DOHH2 (cell line): ENCODE results near the gene ZMIZ1.

Experiments used
- CTCF ChIP-seq: fragments of 200-600 bp; sonication (generic); IDR thresholded peaks from one replicate; pipeline ENCODE4 v1.5.1; 2014; ENCODE audit warnings: antibody characterized with exemption, mild to moderate bottlenecking, low read depth, low read length; ENCODE audit not compliant: poor library complexity, severe bottlenecking
- EZH2phosphoT487 ChIP-seq: fragments of 200-600 bp; sonication (generic); IDR thresholded peaks from 2 replicates; pipeline ENCODE4 v1.6.1; 2017; ENCODE audit warnings: borderline replicate concordance, mild to moderate bottlenecking, antibody characterized with exemption, low read length, moderate library complexity, mixed read lengths

DNA sequence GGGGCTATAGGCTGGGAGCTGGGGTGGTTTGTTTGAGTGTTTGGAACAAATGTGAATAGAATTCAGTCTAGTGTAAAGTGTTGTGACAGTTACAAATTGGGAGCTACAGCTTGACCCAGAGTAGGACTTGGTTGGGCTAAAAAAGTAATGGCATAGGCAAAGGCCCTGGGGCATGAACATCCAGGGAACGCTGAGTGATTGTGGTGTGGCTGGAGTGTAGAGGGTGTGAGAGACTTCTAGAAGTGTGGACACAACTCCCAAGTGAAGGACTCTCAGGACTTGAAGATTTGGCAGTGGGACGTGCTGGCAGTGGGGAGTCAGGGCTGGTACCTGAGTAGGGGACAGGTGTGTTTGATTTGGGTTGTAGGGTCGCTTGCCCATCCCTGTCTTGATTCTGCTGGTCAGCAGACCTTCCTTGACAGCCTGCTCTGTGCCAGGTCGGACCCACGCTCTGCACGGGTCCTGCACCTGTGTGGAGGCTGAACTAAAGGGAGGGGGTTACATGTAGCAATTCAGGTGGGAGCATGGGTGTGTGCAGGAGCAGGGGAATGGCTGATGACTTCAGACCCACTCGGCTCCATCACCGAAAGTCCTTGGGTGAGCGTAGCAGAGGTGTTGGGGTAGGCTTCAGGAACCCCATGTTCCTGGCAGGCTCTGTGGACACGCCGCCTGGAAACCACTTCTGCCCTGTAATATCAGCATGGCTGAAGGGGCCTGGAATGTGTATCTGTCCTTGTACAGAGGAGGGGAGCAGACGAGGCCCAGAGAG is 43.3 kb downstream of the ZMIZ1 start:
- no peak for TF ChIP-seq CTCF
- TF ChIP-seq EZH2phosphoT487, result no peak
